MM.1S (cell line): ENCODE measurements around the gene P4HTM.
"Not testable (repeated sequence)": the region's sequence is repeated elsewhere in the genome, so short reads cannot be mapped to it uniquely, and the experiment has no call there.

Source experiments
- DNase-seq: peaks from one replicate; pipeline ENCODE4 v3.0.0-alpha.2; 2015
- H2AFZ ChIP-seq: fragments of 300-600 bp; sonication (generic); 2 replicates; pipeline ENCODE4 v1.6.0; 2016; ENCODE audit warnings: antibody characterized with exemption, low read length
- H3F3A ChIP-seq: fragments of 300-600 bp; sonication (generic); 2 replicates; pipeline ENCODE4 v1.6.1; 2016; ENCODE audit warnings: mild to moderate bottlenecking, antibody characterized with exemption, low read length, moderate library complexity, mixed read lengths; ENCODE audit not compliant: insufficient read depth
- H3K27ac ChIP-seq: fragments of 300-600 bp; sonication (generic); 2 replicates; pipeline ENCODE4 v1.5.1; 2016; ENCODE audit warnings: mild to moderate bottlenecking, low read length
- H3K27me3 ChIP-seq: fragments of 300-600 bp; sonication (generic); replicated peaks from 2 replicates; pipeline ENCODE4 v1.6.0; 2016; ENCODE audit warnings: low read length; ENCODE audit not compliant: insufficient read depth
- H3K36me3 ChIP-seq: fragments of 300-600 bp; sonication (generic); replicated peaks from 2 replicates; pipeline ENCODE4 v1.6.1; 2016; ENCODE audit warnings: mild to moderate bottlenecking, low read length, mixed read lengths; ENCODE audit not compliant: insufficient read depth
- H3K4me1 ChIP-seq: fragments of 300-600 bp; sonication (generic); 2 replicates; pipeline ENCODE4 v1.6.1; 2016; ENCODE audit warnings: low read length, mixed read lengths
- H3K4me2 ChIP-seq: fragments of 300-600 bp; sonication (generic); 2 replicates; pipeline ENCODE4 v1.6.0; 2016; ENCODE audit warnings: low read depth, low read length
- H3K4me3 ChIP-seq: fragments of 300-600 bp; sonication (generic); 2 replicates; pipeline ENCODE4 v1.5.1; 2016; ENCODE audit warnings: low read length, mixed read lengths
- H3K79me2 ChIP-seq: fragments of 300-600 bp; sonication (generic); 2 replicates; pipeline ENCODE4 v1.6.1; 2016; ENCODE audit warnings: mixed run types, low read length, mixed read lengths
- H3K9ac ChIP-seq: fragments of 300-600 bp; sonication (generic); 2 replicates; pipeline ENCODE4 v1.6.1; 2016; ENCODE audit warnings: low read length, mixed read lengths
- H3K9me2 ChIP-seq: fragments of 300-600 bp; sonication (generic); replicated peaks from 2 replicates; pipeline ENCODE4 v1.6.1; 2016; ENCODE audit warnings: mild to moderate bottlenecking, low read length, mixed read lengths; ENCODE audit not compliant: insufficient read depth
- H3K9me3 ChIP-seq: fragments of 300-600 bp; sonication (generic); replicated peaks from 2 replicates; pipeline ENCODE4 v1.6.1; 2016; ENCODE audit warnings: mild to moderate bottlenecking, low read length, mixed read lengths; ENCODE audit not compliant: insufficient read depth
- H4K20me1 ChIP-seq: fragments of 300-600 bp; sonication (generic); 2 replicates; pipeline ENCODE4 v1.6.1; 2016; ENCODE audit warnings: mild to moderate bottlenecking, low read length, moderate library complexity, mixed read lengths; ENCODE audit not compliant: insufficient read depth
- EZH2 ChIP-seq: fragments of 300-600 bp; sonication (generic); optimal IDR thresholded peaks from 2 replicates; pipeline ENCODE3; 2017; ENCODE audit warnings: low read depth, mild to moderate bottlenecking, antibody characterized with exemption, low read length, mixed read lengths
- EZH2phosphoT487 ChIP-seq: fragments of 300-600 bp; sonication (generic); IDR thresholded peaks from 2 replicates; pipeline ENCODE4 v1.6.1; 2018; ENCODE audit warnings: antibody characterized with exemption, low read length
- TF ChIP-seq, protein P1 (sequence below): fragments of 300-600 bp; sonication (generic); IDR thresholded peaks from 2 replicates; pipeline ENCODE4 v1.5.1; 2016; ENCODE audit warnings: antibody characterized with exemption, low read length, mixed read lengths

P4HTM gene

DNA sequence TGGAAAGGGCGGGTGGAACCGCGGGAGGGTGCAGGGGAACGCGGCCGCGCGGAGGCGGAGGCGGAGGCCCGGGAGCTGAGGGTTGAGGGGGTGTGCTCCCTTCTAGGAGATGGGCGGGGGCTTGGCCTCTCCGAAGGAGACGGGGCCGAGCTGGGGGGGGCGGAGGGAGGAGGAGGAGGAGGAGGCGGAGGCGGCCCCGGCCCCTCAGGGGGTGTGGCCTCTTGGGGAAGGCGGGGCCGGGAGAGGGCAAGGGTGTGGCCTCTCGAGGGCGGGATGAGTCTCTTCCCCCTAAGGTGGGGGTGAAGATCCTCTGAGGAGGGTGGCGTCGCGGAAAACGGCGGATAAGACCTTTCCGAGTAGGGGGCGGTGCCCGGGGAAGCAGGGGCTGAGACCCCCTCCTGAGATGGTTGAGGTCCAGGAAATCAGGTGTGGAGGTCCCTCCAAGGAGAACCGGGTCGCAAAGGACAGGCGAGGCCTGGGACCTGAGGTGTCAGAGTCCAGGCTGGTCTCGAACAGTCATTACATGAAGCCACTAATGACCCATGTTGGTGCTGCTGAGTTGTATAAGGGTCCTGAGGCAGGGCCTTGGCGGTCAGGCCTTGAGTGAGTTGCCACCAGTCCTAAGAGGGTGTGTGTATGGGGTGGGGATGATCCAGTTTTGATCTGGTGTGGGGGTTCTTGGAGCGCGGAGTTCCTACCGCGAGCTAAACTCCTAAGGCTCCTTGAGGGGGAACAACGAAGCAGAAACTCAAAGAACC, 17.9 kb downstream of the P4HTM start:
- Histone ChIP-seq H3K9me2 (no peaks in the 10 kb centered on the region), H3K4me3 (peak overlapping the region; percentile 87), H3K9ac (peak overlapping the region; percentile 97), H3K4me2 (peak overlapping the region; percentile 96), H2AFZ (peak overlapping the region; percentile 62), H3K9me3 (no peaks in the 10 kb centered on the region), H3K79me2 (peaks cover 60% of the 10 kb centered on the region), H4K20me1 (no peaks in the 10 kb centered on the region), H3K4me1 (peaks cover 3% of the 10 kb centered on the region; the same call in 1 of the 2 replicates), H3K27ac (peak overlapping the region; percentile 82), H3F3A (peaks cover 4% of the 10 kb centered on the region; the same call in 1 of the 2 replicates), H3K27me3 (no peaks in the 10 kb centered on the region), H3K36me3 (no peaks in the 10 kb centered on the region)
- DNase-seq, result peak; percentile 87
- TF ChIP-seq, protein P1, sequence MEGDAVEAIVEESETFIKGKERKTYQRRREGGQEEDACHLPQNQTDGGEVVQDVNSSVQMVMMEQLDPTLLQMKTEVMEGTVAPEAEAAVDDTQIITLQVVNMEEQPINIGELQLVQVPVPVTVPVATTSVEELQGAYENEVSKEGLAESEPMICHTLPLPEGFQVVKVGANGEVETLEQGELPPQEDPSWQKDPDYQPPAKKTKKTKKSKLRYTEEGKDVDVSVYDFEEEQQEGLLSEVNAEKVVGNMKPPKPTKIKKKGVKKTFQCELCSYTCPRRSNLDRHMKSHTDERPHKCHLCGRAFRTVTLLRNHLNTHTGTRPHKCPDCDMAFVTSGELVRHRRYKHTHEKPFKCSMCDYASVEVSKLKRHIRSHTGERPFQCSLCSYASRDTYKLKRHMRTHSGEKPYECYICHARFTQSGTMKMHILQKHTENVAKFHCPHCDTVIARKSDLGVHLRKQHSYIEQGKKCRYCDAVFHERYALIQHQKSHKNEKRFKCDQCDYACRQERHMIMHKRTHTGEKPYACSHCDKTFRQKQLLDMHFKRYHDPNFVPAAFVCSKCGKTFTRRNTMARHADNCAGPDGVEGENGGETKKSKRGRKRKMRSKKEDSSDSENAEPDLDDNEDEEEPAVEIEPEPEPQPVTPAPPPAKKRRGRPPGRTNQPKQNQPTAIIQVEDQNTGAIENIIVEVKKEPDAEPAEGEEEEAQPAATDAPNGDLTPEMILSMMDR, result no peak
- no peak for TF ChIP-seq EZH2
- TF ChIP-seq EZH2phosphoT487, result no peak

DNA sequence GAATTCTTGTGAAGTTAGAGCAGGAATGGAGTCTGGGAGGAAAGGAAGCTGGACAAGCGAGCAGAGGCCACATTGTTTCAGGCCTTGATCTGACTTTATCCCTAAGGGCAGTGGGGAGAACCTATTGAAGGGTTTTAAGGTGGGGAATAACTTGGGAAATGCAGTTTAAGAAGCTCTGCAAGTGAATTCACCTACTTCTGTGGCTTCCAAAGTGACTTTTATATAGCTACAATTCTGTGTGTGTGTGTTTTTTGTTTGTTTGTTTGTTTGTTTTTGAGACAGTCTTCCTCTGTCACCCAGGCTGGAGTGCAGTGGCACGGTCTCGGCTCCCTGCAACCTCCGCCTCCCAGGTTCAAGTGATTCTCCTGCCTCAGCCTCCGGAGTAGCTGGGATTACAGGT, 18.6 kb downstream of the P4HTM start:
- H3K27me3 ChIP-seq, H3K4me3 ChIP-seq, H3K9me2 ChIP-seq, H3K27ac ChIP-seq, H2AFZ ChIP-seq, H3F3A ChIP-seq, H3K4me1 ChIP-seq, H3K9ac ChIP-seq, H3K9me3 ChIP-seq, H4K20me1 ChIP-seq, H3K36me3 ChIP-seq, DNase-seq: not testable (repeated sequence)
- Histone ChIP-seq H3K4me2 (peak overlapping the region; percentile 64), H3K79me2 (peaks cover 67% of the 10 kb centered on the region)

DNA sequence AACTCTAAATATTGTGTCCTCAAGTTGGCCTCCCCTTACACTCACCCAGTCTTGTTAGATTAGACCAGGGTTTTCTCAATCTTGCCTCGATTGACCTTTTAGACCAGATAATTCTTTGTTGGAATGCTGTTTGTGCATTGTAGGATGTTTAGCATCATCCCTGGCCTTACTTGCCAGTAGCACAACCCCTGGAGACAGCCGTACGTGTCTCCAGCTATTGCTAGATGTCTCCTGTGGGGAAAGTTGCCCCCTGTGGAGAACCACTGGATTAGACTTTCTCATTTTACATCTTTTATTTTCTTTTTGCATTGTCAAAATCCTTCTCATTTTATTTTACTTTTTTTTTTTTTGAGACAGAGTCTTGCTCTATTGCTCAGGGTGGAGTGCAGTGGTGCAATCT, 19.4 kb downstream of the P4HTM start:
- no peaks in the 10 kb centered on the region for H4K20me1 ChIP-seq
- H3K36me3 ChIP-seq, result no peaks in the 10 kb centered on the region

More for the DNA sequence above, 19.4 kb downstream of the P4HTM start:
- no peak overlapping the region for H3K4me2 ChIP-seq
- H3K79me2 ChIP-seq, result peaks cover 74% of the 10 kb centered on the region
- H3K9me2 ChIP-seq, result no peaks in the 10 kb centered on the region
- H3K4me1 ChIP-seq, result peaks cover 3% of the 10 kb centered on the region; the same call in 1 of the 2 replicates
- no peaks in the 10 kb centered on the region for H3K9me3 ChIP-seq
- H3F3A ChIP-seq, result peaks cover 4% of the 10 kb centered on the region; the same call in 1 of the 2 replicates
- no peaks in the 10 kb centered on the region for H3K27me3 ChIP-seq
- H3K27ac ChIP-seq, result no peak overlapping the region
- no peak overlapping the region for H3K9ac ChIP-seq
- no peak overlapping the region for H3K4me3 ChIP-seq
- TF ChIP-seq, protein P1, result no peak
- TF ChIP-seq EZH2, result no peak
- no peak for TF ChIP-seq EZH2phosphoT487
- DNase-seq, result no peak
- H2AFZ ChIP-seq, result no peak overlapping the region
